ENCODE data around the gene STYXL1.

The STYXL1 gene

DNA sequence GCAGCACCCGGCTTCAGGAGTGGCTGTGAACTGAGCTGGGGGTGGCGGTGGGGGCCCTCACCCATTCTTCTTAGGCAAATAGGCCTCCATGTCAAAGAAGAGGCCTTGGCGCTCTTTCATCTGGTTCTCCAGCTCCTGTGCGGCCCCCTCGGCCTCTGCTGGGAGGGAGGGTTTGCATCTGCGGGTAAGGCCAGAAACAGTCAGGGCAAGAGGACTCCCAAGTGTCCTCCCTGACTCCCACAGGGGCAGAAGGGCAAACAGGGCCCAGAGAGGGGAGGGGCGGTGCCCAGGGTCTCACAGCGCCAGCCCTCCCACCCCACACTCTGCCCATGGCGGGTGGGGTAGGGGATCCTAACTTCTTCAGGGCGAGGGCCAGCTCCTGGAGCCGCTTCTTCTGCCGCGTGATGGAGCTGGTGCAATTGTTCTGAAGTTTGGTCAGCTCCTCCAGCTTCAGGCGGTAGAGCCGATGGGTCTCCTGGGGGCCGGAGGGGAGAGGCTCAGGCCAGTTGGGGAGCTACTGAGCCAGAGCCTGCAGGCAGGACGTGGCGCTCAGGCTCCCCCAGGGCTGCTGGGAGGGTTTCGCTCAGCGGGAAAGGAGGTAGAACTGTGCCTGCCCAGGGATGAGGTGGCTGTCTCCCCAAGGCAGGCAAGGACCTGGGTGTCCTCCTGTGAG, 55.6 kb downstream of the STYXL1 start:
- no peak for DNase-seq

DNA sequence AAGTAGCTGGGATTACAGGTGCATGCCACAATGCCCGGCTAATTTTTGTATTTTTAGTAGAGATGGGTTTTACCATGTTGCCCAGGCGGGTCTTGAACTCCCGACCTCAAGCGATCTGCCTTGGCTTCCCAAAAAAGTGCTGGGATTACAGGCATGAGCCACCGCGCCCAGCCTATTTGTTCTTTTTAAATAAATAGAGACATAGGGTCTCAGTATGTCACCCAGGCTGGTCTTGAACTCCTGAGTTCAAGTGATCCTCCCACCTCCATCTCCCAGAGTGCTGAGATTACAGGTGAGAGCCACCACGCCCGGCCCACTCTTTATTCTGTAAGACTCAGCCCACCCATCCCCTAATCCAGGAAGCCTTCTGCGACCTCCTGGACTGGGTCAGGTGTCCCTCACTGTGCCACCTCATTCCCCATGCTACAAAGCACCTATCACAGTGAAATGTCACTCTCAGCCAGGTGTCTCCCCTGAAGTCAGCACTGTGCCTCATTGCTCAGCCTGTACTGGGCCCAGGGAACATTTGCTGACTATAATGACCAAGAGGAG, 56.2 kb downstream of the STYXL1 start:
- DNase-seq = no peak

DNA sequence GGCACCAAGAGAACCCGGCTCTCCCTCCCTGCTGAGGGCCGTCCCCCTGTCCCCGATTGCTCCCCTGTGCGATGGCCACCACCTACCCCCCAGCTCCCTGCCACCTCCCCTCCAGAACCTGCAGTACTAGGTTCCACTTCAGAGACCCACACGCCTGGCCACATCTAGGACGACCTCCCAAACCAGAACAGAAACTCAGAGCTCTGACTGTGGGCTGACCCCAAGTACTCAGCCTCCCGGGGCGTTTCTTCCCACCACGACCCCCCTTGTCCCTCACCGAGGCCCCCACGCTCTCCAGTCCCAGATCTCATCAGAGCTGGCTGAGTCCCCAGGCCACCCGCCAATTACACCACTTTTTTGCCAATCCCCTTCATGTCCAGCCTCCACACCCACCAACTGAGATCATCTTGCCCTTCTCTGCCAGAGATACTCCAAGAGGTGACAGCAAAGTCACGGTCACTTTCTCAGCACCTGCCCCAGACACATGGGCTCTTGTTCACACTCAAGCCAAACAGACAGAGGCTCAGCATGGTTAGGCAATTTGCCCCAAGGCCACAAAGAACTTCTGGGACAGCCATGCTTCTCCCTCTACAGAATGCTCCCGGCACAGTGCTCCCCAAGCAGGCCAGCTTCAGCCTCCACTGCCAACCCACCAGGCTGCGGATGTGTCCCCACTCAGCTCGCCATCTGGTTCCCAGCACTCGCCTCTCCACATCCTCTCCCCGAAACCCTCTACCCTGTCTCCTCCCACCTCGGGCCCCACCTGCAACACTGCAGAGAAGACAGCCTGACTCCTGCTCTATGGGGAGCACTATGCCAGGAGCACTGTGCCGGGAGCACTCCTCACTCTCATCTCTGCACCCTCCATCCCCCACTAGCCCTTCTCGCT, 58.1 kb downstream of the STYXL1 start:
- peak in 1 of 14 donors; percentile 7 for DNase-seq

DNA sequence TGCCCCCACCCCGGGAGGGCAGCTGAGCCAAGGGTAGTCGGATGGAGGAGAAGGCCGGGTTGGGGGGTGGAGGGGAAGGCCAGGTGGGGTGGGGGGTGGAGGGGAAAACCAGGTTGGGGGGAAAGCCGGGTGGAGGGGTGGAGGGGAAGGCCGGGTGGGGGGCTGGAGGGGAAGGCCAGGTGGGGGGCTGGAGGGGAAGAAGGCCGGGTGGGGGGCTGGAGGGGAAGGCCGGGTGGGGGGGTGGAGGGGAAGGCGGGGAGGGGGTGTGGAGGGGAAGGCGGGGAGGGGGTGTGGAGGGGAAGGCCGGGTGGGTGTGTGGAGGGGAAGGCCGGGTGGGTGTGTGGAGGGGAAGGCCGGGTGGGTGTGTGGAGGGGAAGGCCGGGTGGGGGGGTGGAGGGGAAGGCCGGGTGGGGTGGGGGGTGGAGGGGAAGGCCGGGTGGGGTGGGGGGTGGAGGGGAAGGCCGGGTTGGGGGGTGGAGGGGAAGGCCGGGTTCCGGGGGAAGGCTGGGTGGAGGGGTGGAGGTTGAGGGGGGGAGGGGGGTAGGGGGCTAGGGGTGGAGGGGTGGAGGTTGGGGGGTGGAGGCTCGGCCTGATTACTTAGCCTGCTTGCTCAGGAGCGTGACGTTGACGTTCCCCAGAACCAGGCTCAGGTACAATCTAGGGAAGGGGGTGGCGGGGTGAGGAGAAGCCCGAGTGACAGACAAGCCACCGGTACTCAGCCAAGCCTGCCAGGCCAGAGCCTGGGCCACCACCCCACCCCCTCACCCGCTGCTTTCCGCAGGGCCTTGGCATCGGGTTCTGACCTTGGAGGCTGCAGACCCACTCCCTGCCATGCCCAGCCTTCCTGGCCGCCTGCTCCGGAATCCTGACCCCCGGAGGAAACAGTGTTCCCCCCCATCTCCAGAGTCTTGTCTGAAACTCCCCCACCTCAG, 59.0 kb downstream of the STYXL1 start:
- peak in 2 of 14 donors; percentile 29 to 40 for DNase-seq

DNA sequence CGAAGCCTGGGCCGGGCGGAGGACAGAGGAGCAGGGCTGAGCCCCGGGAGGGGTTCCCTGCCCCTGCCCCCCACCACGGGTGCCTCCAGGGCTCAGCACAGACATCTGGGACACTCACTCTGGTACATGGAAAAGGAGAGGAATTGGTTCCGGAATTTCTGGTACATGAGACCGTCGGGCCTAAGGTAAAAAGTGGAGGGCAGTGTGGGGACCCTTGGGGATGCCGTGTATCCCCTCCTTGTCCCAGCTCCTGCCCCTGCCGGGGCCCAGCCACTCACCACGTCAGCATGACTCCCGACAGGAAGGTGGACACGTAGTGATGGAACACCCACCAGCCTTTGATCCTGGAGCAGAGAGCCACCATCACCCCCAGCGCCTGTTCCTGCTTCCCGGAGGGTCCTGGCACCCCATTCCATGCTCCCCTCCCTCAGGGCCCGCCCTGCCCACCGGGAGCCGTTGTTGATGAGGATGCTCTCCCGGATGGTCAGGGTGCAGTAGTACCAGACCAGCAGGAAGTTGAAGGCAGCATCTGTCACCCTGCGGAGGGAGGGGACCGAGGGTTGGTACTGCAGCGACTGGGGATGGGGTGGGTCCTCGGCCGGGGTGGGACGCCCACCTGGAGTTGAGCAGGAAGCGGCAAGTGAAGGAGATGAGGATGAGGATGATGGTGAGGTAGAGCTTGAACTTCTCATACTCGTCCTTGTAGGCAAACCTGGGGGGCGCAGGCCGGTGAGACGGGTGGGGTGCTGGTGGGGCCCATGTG, 59.8 kb downstream of the STYXL1 start:
- no peak for DNase-seq

DNA sequence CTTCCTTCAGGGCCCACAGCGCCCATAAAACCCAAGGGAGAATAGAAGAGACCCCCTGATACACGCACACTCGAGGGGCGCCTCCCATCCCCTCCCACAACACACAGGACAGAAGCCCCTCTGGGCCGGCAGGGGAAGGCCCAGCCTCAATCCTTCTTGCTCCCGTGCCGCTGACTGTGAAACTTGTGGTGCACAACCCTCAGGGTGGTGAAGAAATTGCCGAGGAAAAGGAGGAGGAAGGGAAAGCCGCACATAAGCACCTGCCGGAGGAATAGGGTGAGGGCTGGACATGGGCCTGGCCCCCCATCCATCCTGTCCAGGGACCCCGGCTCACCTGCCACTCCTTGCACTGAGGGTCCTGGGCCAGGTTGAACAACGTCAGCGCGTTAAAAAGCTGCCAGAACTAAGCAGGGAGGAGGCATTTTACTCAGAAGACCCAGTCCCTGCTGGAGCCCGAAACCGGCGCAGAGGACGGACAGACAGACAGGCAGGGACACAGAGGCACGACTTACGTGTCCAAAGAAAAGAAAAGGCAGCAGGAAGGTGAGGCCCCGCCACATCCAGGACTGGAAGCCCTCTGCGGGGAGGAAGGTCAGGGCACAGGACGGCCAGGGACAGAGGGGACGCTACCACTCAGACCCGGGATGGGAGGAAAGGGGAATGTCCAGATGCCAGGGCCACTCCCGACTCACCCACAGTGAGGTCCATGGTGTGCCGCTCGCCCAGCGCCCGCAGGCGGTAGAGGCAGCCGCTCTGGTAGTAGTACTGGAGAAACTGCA, 60.6 kb downstream of the STYXL1 start:
- DNase-seq = no peak

DNA sequence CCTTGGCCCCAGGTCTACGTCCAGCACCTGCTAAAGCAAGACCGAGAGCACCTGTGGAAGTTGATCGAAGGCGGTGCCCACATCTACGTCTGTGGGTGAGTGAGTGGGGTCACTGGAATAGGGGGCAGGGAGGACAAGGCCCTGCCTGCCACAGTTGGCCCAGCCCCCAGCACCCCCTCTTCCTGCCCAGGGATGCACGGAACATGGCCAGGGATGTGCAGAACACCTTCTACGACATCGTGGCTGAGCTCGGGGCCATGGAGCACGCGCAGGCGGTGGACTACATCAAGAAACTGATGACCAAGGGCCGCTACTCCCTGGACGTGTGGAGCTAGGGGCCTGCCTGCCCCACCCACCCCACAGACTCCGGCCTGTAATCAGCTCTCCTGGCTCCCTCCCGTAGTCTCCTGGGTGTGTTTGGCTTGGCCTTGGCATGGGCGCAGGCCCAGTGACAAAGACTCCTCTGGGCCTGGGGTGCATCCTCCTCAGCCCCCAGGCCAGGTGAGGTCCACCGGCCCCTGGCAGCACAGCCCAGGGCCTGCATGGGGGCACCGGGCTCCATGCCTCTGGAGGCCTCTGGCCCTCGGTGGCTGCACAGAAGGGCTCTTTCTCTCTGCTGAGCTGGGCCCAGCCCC, 61.5 kb downstream of the STYXL1 start:
- no peak for DNase-seq

DNA sequence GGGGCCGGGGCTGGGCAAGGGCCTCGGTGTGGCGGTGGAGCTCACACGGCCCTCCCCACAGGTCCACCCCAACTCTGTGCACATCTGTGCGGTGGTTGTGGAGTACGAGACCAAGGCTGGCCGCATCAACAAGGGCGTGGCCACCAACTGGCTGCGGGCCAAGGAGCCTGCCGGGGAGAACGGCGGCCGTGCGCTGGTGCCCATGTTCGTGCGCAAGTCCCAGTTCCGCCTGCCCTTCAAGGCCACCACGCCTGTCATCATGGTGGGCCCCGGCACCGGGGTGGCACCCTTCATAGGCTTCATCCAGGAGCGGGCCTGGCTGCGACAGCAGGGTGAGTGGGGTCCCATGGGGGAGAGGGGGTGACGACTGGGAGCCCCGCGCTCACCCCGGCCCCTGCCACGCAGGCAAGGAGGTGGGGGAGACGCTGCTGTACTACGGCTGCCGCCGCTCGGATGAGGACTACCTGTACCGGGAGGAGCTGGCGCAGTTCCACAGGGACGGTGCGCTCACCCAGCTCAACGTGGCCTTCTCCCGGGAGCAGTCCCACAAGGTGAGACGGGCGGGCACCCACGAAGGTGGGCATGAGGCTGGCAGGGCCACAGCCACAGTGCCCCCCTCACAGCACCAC, 62.2 kb downstream of the STYXL1 start:
- no peak for DNase-seq

DNA sequence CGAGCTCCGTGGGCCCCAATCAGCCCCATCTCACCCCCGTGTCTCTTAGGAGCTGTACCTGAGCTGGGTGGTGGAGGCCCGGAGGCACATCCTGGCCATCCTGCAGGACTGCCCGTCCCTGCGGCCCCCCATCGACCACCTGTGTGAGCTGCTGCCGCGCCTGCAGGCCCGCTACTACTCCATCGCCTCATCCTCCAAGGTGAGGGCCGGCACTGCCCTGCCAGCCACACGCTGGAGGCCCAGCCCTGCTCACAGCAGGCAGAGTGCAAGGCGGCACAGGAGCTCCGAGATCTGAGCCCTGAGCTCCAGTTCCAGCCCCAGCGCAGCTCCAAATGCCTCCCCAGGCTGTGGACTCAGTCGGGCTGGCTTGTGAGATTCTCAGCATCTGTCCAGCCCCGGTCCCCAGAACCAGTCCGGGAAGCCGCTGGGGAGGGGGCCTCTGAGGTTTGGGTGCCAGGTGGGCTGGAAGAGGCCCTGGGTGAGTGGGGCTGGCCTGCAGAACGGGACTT, 62.7 kb downstream of the STYXL1 start:
- no peak for DNase-seq

DNA sequence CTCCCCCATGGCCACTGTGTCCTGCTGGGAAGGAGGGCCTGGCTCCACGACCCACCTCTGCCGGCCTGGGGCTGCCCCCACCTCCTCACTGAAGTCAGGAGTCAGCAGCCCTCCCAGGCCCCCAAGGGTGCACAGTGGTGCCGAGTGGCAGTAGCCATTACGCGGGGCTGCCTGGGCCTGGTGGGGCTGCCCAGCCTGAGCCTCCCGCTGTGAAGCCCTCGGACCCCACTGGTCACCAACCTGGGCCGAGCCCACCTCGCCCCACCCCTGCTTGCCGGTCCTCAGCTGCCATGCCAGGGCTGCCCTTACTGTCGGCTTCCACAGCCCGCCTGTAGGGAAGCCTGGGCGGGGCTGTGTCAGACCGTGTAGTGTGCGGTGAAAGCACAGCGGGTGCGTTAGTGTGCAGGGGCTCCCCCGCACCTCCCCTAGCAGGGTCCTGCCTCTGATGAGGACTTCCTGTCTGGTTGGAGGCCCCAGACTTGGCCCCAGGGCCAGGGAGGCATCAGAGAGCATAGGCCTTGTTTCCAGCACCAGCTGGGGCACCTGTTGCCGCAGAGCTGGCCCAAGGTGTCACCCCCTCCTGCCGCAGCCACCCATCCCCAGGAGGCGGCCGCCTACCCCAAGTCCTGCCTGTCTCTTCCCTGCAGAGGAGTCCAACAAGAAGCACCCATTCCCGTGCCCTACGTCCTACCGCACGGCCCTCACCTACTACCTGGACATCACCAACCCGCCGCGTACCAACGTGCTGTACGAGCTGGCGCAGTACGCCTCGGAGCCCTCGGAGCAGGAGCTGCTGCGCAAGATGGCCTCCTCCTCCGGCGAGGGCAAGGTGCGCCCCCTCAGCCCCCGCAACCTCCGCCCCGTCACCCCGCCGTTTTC, 63.4 kb downstream of the STYXL1 start:
- DNase-seq = no peak

DNA sequence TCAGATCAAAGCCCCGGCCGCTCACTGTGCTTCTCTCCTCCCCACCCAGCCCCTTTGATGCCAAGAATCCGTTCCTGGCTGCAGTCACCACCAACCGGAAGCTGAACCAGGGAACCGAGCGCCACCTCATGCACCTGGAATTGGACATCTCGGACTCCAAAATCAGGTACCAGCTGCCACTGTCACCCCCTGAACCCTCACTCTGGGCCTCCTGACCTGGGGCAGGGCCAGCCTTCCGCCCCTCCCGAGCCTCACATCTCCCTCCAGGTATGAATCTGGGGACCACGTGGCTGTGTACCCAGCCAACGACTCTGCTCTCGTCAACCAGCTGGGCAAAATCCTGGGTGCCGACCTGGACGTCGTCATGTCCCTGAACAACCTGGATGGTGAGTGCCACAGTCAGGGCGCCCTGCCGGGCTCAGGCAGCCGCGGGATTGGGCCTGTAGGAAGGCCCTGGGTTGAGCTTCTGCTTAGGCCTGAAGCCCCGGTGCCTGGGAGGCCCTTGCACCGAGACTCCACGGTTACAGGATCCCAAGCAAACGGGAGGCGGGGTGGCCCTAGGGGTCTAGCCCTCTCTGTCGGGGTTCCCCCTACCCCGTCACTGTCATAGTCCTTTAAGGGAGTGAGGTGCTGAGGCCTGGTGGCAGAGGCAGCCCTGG, 64.2 kb downstream of the STYXL1 start:
- DNase-seq = no peak

DNA sequence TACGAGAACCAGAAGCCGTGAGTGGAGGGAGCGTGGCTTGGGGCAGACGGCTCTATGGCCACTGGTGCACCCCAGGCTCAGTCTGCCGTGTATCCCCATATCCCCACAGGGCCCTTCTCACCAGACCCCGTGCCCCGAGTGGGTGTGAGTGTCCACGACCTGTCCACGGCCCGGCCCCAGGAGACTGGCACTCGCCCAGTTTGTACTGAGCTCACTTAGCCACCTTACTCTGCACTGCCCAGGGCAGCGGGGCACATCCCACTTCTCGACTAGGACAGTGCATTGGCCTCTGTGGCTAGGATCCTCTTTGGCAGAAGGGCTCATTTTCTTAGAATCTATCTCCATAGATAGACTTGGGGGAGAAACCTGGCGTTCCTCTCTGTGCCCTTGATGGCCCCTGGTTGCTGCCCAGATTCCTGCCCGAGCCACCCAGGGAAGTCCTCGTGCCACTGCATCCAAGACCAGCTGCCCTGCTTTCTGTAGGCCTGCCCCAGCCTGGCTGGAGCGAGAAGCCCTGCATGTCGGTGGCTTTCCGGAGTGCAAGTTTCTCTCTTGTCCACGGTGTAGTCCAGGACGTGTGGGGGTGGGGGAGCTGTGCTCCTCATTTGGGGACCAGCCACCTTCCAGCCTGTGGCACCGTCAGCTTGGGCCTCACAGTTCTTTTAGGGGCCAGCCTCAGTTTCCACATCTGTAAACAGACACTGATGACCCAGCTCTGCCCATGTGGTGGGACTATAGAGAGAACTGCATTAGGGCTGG, 65.3 kb downstream of the STYXL1 start:
- DNase-seq = no peak

DNA sequence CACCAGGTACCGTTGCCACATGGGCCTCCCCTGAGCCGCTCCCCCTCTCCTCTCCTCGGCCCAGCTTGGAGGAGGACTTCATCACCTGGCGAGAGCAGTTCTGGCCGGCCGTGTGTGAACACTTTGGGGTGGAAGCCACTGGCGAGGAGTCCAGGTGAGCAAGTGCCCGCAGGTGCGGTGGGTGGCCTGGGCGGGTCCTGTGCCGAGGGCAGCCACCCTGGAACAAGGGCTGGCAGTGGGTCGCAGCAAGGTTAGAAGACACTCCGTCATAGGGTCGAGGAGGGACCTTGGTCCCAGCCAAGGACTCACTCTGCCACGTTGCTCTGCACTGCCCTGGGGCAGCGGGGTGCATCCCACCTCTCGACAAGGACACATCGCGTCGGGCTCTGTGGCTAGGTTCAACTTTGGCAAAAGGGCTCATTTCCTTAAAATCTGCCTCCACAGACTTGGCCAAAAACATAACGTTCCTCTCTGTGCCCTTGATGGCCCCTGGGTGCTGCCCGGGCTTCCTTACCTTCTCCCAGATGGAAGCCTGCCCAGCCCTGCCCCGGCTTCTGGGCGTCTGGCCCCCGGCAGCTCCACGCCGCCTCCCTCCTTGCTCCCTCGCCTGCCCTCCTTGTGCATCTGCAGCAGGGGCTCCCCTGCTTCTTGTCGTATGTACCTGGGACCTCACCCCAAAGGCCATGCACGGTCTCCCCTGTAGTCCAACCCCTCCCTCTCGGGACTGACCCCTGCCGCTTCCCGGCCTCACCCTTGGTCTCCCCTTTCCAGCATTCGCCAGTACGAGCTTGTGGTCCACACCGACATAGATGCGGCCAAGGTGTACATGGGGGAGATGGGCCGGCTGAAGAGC, 66.1 kb downstream of the STYXL1 start:
- no peak for DNase-seq

DNA sequence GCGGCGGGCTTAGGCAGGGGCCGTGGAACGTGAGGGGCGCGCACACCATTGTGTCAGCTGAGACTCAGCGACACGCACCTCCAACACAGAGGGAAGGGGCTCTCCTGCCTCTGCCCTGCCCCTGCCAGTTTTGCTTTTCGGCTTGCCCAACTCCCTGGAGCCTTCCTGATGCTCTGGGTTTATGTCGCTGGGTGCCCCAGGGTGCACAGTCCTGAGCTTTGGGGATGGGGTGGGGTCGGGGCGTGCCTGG, 66.7 kb downstream of the STYXL1 start:
- no peak for DNase-seq

DNA sequence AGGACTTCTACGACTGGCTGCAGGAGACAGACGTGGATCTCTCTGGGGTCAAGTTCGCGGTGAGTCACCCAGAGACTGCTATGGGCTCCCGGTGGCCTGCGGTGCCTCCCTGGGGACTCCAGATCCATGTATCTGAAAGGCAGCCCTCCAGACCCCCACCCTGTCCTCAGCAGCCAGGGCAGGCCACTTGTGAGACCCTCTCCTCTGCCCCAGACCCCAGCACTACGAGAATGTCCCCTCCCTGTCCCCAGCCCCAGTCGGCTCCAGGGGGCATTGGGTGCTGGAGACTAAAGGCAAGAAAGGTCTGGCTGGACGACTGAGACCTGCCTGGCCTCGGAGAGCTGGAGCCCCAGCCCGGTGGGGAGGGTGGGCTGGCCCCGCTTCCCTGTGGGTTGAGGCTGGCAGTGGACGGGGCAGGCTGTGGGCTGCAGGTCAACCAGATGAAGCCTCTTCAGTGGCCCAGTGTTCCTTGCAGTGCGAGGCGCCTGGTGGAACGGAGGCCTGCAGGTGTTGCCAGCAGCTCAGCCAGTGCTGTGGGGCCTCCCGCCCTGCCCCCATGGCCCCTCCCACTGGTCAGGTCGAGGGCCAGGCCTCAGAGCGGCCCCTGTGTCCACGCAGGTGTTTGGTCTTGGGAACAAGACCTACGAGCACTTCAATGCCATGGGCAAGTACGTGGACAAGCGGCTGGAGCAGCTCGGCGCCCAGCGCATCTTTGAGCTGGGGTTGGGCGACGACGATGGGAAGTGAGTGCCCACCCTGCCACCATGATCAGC, 67.2 kb downstream of the STYXL1 start:
- DNase-seq = no peak

Measured in C1 segment of cervical spinal cord (tissue), 14 donors.